ENCODE data around the gene SAXO1.

GRCh38 chr9:18989865-18990264, 43.1 kb downstream of the SAXO1 start:
- no peak for TF ChIP-seq NR2C2 (CRISPR knock-in tag; IDR thresholded peaks at IDR 0.05)
- TF ChIP-seq CTCF (IDR thresholded peaks at IDR 0.05) = no peak
